ENCODE measurements around the gene KCNH2. TPM values are rescaled to one million over a fixed set of nuclear protein-coding genes. Genes with fewer than 3 reads are reported as not detected.

Gene KCNH2
- total RNA-seq, 1 donor from 2014 or later = 88.9 TPM

GRCh38 chr7:150909200-150909995 lies 68.7 kb downstream of the KCNH2 start:
- intact Hi-C loops (cut with DNase I) = no loop called here
- DNase-seq = no peak
- ATAC-seq (ENCODE audit: poor library complexity) = no peak

- DNase-seq (no peak), ATAC-seq (ENCODE audit: poor library complexity) (no peak)
- intact Hi-C loops (cut with DNase I) = no loop called here
Observed at GRCh38 chr7:150908173-150908572, 69.9 kb downstream of the KCNH2 start.

GRCh38 chr7:150904011-150904909 lies 73.9 kb downstream of the KCNH2 start:
- peak; percentile 19 for ATAC-seq (ENCODE audit: poor library complexity)
- intact Hi-C loops (cut with DNase I) = loop anchor here (5.0 kb wide), 1 partner anchor 53 kb away; no protein-coding TSS in a partner anchor
- DNase-seq = no peak

DNA sequence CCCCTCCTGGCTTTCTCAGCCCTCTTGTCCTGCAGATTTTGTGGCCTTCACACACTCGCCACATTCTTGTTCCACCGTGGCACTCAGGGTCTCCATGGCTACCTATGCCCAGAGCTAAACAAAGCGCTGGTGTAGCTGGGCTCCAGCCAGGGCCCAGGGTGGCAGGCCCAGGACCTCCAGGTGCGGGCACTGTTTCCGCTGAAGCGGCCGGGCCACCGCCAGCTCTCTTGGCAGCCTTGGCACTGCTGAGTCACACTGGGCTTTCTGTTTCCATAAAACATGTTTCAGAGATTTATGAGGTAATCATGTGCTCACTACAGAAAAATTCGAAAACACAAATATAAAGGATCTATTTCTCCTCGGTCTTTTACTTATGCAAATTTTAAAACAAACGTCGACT lies 74.5 kb downstream of the KCNH2 start:
- intact Hi-C loops (cut with DNase I) = loop anchor here (5.0 kb wide), 1 partner anchor 54 kb away; no protein-coding TSS in a partner anchor
- DNase-seq (peak; percentile 85), ATAC-seq (ENCODE audit: poor library complexity) (peak; percentile 94)

GRCh38 chr7:150902078-150903033 lies 75.8 kb downstream of the KCNH2 start:
- ATAC-seq (ENCODE audit: poor library complexity) = peak; percentile 37
- intact Hi-C loops (cut with DNase I) = loop anchor here (5.0 kb wide), 1 partner anchor 55 kb away; no protein-coding TSS in a partner anchor
- no peak for DNase-seq

DNA sequence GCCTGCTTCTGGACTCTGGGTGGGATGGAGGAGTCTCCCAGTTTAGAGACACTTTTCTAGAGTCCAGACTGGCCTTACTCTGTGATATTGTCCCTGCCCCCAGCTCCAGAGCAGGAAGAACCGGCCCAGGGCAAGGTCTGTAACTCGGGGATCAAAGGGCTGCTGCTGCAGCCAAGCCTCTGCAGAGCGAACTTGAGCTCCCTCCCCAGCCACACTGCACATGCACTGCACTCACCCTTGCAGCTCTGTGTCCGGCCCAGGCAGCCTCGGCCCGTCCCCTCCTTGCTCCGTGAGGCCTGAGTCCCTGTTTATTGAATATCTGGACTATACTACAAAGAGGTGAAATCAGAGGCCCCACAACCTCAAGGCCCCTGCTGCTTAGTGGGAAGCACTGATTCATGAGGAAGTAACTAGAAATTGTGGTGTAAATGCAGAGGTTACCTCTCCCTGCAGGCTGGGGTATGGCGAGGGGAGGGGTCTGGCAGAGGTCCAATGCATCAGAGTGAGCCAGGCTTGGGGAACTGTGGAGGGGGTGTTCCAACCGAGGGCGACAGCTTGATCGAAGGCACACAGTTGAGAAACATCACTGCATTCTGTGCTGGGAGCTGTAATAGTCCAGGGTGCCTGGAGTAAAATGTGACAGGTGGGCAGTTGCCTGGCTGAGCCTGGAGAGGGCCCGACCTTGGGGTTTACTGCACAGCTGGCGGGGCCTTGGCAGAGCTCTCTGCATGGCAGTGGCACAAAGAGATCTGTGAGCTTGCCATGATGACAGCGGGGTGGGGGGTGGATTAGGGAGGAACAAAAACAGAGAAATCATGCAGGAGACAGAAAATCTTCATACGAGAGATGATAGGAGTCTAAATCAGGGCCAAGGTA lies 76.7 kb downstream of the KCNH2 start:
- intact Hi-C loops (cut with DNase I) = loop anchor here (5.0 kb wide), 1 partner anchor 56 kb away; no protein-coding TSS in a partner anchor
- DNase-seq = no peak
- ATAC-seq (ENCODE audit: poor library complexity) = peak; percentile 40

- ATAC-seq (ENCODE audit: poor library complexity) (no peak), DNase-seq (no peak)
- intact Hi-C loops (cut with DNase I) = loop anchor here (5.0 kb wide), 1 partner anchor 57 kb away; no protein-coding TSS in a partner anchor
Observed at GRCh38 chr7:150900675-150901074, 77.4 kb downstream of the KCNH2 start.

DNA sequence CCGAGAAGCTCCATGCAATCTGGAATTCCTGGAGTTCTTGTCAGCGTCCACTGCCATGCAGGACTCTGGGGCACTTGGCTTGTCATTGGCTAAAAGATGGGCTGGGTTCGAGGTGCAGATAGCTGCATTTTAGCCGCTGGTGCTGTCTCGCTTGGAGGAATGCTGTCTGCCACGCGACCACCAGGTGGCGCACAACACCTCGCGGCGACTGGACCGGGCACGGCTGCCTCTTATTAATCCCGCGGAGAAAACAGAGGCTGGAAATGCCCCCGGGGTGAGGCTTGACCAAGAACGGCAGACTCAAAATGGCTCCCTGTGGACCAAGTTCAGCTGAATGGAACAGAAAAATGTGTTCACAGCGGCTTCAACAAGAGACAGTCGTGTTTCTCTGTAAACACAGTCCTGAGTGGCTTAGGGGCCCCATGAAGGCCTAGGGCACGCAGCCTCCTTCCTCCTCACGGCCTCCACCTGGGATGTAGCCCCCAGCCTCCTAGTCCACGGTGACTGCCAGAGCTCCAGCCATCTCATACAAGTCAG lies 79.6 kb downstream of the KCNH2 start:
- peak; percentile 90 for DNase-seq
- peak; percentile 66 for ATAC-seq (ENCODE audit: poor library complexity)
- intact Hi-C loops (cut with DNase I) = loop anchor here (2.0 kb wide), 1 partner anchor 90 kb away; no protein-coding TSS in a partner anchor

GRCh38 chr7:150897502-150898474 lies 80.3 kb downstream of the KCNH2 start:
- DNase-seq (no peak), ATAC-seq (ENCODE audit: poor library complexity) (no peak)
- intact Hi-C loops (cut with DNase I) = loop anchor here (2.0 kb wide), 1 partner anchor 91 kb away; no protein-coding TSS in a partner anchor

GRCh38 chr7:150896562-150897209 lies 81.4 kb downstream of the KCNH2 start:
- DNase-seq (no peak), ATAC-seq (ENCODE audit: poor library complexity) (no peak)
- intact Hi-C loops (cut with DNase I) = no loop called here

GRCh38 chr7:150895809-150896208 lies 82.3 kb downstream of the KCNH2 start:
- DNase-seq (no peak), ATAC-seq (ENCODE audit: poor library complexity) (no peak)
- intact Hi-C loops (cut with DNase I) = no loop called here

Other genes with a start within 250 kb of the KCNH2 start
- gene GIMAP5, start 240.9 kb downstream of the KCNH2 start, total RNA-seq = 8.5 TPM
- gene TMEM176B, start 178.0 kb downstream of the KCNH2 start, total RNA-seq = 33.4 TPM
- gene TMEM176A, start 177.6 kb downstream of the KCNH2 start, total RNA-seq = 27.1 TPM
- not detected for gene AOC1, start 125.8 kb downstream of the KCNH2 start, total RNA-seq
- 10.0 TPM for gene NOS3, start 12.7 kb upstream of the KCNH2 start, total RNA-seq
- not detected for gene ATG9B, start 46.2 kb upstream of the KCNH2 start, total RNA-seq
- gene ABCB8, start 50.1 kb upstream of the KCNH2 start, total RNA-seq = 24.6 TPM
- 6.5 TPM for gene ASIC3, start 70.2 kb upstream of the KCNH2 start, total RNA-seq
- gene CDK5, start 79.6 kb upstream of the KCNH2 start, total RNA-seq = 6.3 TPM
- 49.7 TPM for gene SLC4A2, start 81.3 kb upstream of the KCNH2 start, total RNA-seq
- gene FASTK, start 102.5 kb upstream of the KCNH2 start, total RNA-seq = 81.1 TPM
- 33.9 TPM for gene TMUB1, start 105.2 kb upstream of the KCNH2 start, total RNA-seq
- gene AGAP3, start 108.2 kb upstream of the KCNH2 start, total RNA-seq = 62.7 TPM
- gene GBX1, start 189.4 kb upstream of the KCNH2 start, total RNA-seq = 2.7 TPM
- gene ASB10, start 208.9 kb upstream of the KCNH2 start, total RNA-seq = 42.6 TPM
- gene H2BK1, start 232.2 kb upstream of the KCNH2 start, total RNA-seq = not detected
- 23.9 TPM for gene ABCF2, start 248.9 kb upstream of the KCNH2 start, total RNA-seq

All from Right ventricle myocardium superior (tissue), 1 donor.